Caco-2 (cell line): ENCODE data around the gene NTNG2. TPM values are rescaled to one million over a fixed set of nuclear protein-coding genes. Genes with fewer than 3 reads are reported as not detected.

Source experiments
- BruUV-seq: library from RNA; stranded (reverse); fragments of 400-500 nt; replicated peaks from 2 replicates; lab custom pipeline; 2021; lab: Mats Ljungman, UMichigan
- CTCF ChIA-PET: fragments of 300-600 bp; sonication (Branson Sonifier 250); formaldehyde crosslinking; loops from one replicate; lab custom pipeline; 2022; ENCODE audit warnings: antibody characterized with exemption; lab: Charles Lee
- POLR2A ChIA-PET: fragments of 300-600 bp; sonication (Branson Sonifier 250); formaldehyde crosslinking; loops from one replicate; lab custom pipeline; 2022; ENCODE audit warnings: antibody characterized with exemption; lab: Charles Lee
- DNase-seq, 2 experiments: peaks; one replicate each; pipeline versions ENCODE4 v3.0.0 to v3.0.0-alpha.2; 2020 to 2022
- H3K27me3 ChIP-seq: replicated peaks from 2 replicates; pipeline ENCODE4 v1.6.0; 2011; ENCODE audit warnings: low read length; ENCODE audit not compliant: control insufficient read depth, insufficient read depth
- H3K36me3 ChIP-seq: 2 replicates; pipeline ENCODE4 v1.5.1; 2011; ENCODE audit warnings: low read length; ENCODE audit not compliant: control insufficient read depth, insufficient read depth
- H3K4me1 ChIP-seq: fragments of 250-450 bp; sonication (Bioruptor Pico); 2 replicates; pipeline ENCODE4 v1.5.1; 2020; ENCODE audit warnings: mild to moderate bottlenecking
- H3K4me3 ChIP-seq: 2 replicates; pipeline ENCODE4 v1.5.1; 2011; ENCODE audit warnings: low read depth, mild to moderate bottlenecking, control low read depth, low read length
- H3K9me3 ChIP-seq: fragments of 250-450 bp; sonication (Bioruptor Pico); 2 replicates; pipeline ENCODE4 v1.5.1; 2020; ENCODE audit warnings: mild to moderate bottlenecking, moderate library complexity
- H3K27ac Mint-ChIP-seq: one replicate; pipeline ENCODE4 v1.8.0; 2022; ENCODE audit warnings: mixed read lengths; ENCODE audit not compliant: unreplicated experiment
- H3K27me3 Mint-ChIP-seq: one replicate; pipeline ENCODE4 v1.8.0; 2022; ENCODE audit warnings: mixed read lengths; ENCODE audit not compliant: insufficient read depth, unreplicated experiment
- H3K36me3 Mint-ChIP-seq: one replicate; pipeline ENCODE4 v1.8.0; 2022; ENCODE audit warnings: mild to moderate bottlenecking, mixed read lengths; ENCODE audit not compliant: insufficient read depth, unreplicated experiment
- H3K4me1 Mint-ChIP-seq: one replicate; pipeline ENCODE4 v1.8.0; 2022; ENCODE audit warnings: low read depth, mixed read lengths; ENCODE audit not compliant: unreplicated experiment
- H3K4me3 Mint-ChIP-seq: one replicate; pipeline ENCODE4 v1.8.0; 2022; ENCODE audit warnings: mild to moderate bottlenecking, moderate library complexity, mixed read lengths; ENCODE audit not compliant: unreplicated experiment
- H3K9me3 Mint-ChIP-seq: one replicate; pipeline ENCODE4 v1.8.0; 2022; ENCODE audit warnings: mixed read lengths; ENCODE audit not compliant: unreplicated experiment
- intact Hi-C: fragments of 100-400 bp; cut with micrococcal nuclease; formaldehyde crosslinking; loops from one replicate; pipeline ENCODE4 v1.10.0; 2022; ENCODE audit not compliant: unreplicated experiment
- total RNA-seq: library from RNA; stranded (reverse); gene quantifications from 2 replicates; pipeline ENCODE4 v1.2.3, GENCODE V29; 2022
- TF ChIP-seq, protein P1 (sequence below), 2 experiments: fragments of 200-600 bp in 1 of 2; IDR thresholded peaks; 1 replicate in 1 of 2; 2 replicates in 1 of 2; pipeline versions ENCODE4 v1.5.1 to v1.8.0; 2011 to 2022; ENCODE audit warnings: antibody characterized with exemption in 1 of 2, control low read depth in 1 of 2, inconsistent platforms in 1 of 2, low read depth in 1 of 2, low read length in 1 of 2, mild to moderate bottlenecking in 1 of 2, moderate library complexity in 1 of 2; ENCODE audit not compliant: insufficient read depth in 1 of 2, severe bottlenecking in 1 of 2, unreplicated experiment in 1 of 2

Gene NTNG2
- total RNA-seq, 1 experiment from 2014 or later: not detected

DNA sequence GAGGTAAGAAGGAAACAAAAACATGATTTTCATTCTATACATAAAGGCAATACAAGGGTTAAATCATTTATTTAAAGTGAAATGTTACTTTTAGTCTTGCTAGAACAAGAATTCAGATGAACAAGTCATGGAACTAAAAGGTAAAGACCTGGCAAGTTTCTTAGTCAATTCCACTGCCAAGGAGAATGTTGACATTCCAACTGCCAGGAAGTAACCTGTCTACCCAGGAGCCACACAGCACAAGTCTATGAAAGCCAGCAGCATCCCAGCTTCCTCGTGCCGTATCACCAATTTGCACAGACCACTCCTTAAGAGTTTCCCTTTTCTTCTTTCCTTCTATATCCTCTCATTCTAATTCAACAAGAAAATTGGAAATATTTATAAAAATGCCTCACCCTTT, 113.0 kb downstream of the NTNG2 start:
- H3K4me1 Mint-ChIP-seq: no peaks in the 10 kb centered on the region
- BruUV-seq: no TSS peak
- CTCF ChIA-PET: no interaction called here
- DNase-seq: no peak
- Histone ChIP-seq H3K4me1 (peaks cover 7% of the 10 kb centered on the region), H3K36me3 (peaks cover 5% of the 10 kb centered on the region), H3K9me3 (no peaks in the 10 kb centered on the region), H3K27me3 (no peaks in the 10 kb centered on the region), H3K4me3 (no peak overlapping the region)
- no peak overlapping the region for H3K4me3 Mint-ChIP-seq
- H3K9me3 Mint-ChIP-seq: no peaks in the 10 kb centered on the region
- H3K36me3 Mint-ChIP-seq: peaks cover 95% of the 10 kb centered on the region
- no peaks in the 10 kb centered on the region for H3K27me3 Mint-ChIP-seq
- intact Hi-C loops: no loop called here
- H3K27ac Mint-ChIP-seq: no peak overlapping the region
- POLR2A ChIA-PET: no interaction called here
- TF ChIP-seq, protein P1, sequence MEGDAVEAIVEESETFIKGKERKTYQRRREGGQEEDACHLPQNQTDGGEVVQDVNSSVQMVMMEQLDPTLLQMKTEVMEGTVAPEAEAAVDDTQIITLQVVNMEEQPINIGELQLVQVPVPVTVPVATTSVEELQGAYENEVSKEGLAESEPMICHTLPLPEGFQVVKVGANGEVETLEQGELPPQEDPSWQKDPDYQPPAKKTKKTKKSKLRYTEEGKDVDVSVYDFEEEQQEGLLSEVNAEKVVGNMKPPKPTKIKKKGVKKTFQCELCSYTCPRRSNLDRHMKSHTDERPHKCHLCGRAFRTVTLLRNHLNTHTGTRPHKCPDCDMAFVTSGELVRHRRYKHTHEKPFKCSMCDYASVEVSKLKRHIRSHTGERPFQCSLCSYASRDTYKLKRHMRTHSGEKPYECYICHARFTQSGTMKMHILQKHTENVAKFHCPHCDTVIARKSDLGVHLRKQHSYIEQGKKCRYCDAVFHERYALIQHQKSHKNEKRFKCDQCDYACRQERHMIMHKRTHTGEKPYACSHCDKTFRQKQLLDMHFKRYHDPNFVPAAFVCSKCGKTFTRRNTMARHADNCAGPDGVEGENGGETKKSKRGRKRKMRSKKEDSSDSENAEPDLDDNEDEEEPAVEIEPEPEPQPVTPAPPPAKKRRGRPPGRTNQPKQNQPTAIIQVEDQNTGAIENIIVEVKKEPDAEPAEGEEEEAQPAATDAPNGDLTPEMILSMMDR (IDR thresholded peaks at IDR 0.05; ENCODE audit: insufficient read depth in 1 of 2, low read depth in 1 of 2, low read length in 1 of 2, severe bottlenecking in 1 of 2, unreplicated experiment in 1 of 2): no peak

DNA sequence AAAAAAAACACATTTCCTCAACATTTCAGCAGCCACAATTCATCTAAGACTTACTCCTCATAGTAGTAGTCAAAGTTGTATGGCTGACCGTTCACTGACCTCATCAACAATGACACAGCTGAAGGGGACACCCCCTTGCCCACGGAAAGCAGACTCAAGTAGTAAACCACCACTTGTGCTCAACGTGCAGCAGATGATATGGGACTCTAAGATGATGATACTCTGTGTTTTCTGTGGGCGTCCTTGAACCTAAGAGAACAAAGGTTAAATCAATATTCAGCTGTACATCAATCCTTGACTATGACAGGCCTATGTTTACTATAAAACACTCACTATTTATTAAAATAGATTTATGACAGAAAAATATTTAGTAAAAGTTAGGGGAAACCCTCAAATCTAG, 121.3 kb downstream of the NTNG2 start:
- no peaks in the 10 kb centered on the region for H3K27me3 Mint-ChIP-seq
- ChIA-PET CTCF (no interaction called here), POLR2A (no interaction called here)
- H3K9me3 Mint-ChIP-seq: no peaks in the 10 kb centered on the region
- H3K4me3 Mint-ChIP-seq: no peak overlapping the region
- intact Hi-C loops: no loop called here
- no peaks in the 10 kb centered on the region for H3K4me1 Mint-ChIP-seq
- Histone ChIP-seq H3K9me3 (no peaks in the 10 kb centered on the region), H3K27me3 (no peaks in the 10 kb centered on the region), H3K4me3 (no peak overlapping the region), H3K36me3 (peaks cover 3% of the 10 kb centered on the region; the same call in 1 of the 2 replicates), H3K4me1 (no peaks in the 10 kb centered on the region; the same call in 1 of the 2 replicates)
- no peak for DNase-seq
- H3K27ac Mint-ChIP-seq: no peak overlapping the region
- TF ChIP-seq, protein P1 (IDR thresholded peaks at IDR 0.05; ENCODE audit: insufficient read depth in 1 of 2, low read depth in 1 of 2, low read length in 1 of 2, severe bottlenecking in 1 of 2, unreplicated experiment in 1 of 2): no peak
- BruUV-seq: no TSS peak
- peaks cover 84% of the 10 kb centered on the region for H3K36me3 Mint-ChIP-seq

- DNase-seq: no peak
- BruUV-seq: no TSS peak
- TF ChIP-seq, protein P1 (IDR thresholded peaks at IDR 0.05; ENCODE audit: insufficient read depth in 1 of 2, low read depth in 1 of 2, low read length in 1 of 2, severe bottlenecking in 1 of 2, unreplicated experiment in 1 of 2): no peak
- ChIA-PET CTCF (no interaction called here), POLR2A (no interaction called here)
- Histone ChIP-seq H3K27me3 (no peaks in the 10 kb centered on the region), H3K9me3 (no peaks in the 10 kb centered on the region), H3K36me3 (peaks cover 3% of the 10 kb centered on the region; the same call in 1 of the 2 replicates), H3K4me1 (peaks cover 7% of the 10 kb centered on the region), H3K4me3 (no peak overlapping the region)
- Mint-ChIP-seq H3K27ac (no peak overlapping the region), H3K9me3 (no peaks in the 10 kb centered on the region), H3K36me3 (peaks cover 77% of the 10 kb centered on the region), H3K27me3 (no peaks in the 10 kb centered on the region), H3K4me3 (no peak overlapping the region), H3K4me1 (peaks cover 4% of the 10 kb centered on the region)
- intact Hi-C loops: no loop called here
Measured at GRCh38 chr9:132283863-132284262, 122.0 kb downstream of the NTNG2 start.
